Stimulated activated naive CD4-positive, alpha-beta T cell (primary cell): ENCODE data around the gene RAD18.

ENCODE experiments used
- DNase-seq, 6 experiments: peaks; one replicate each; lab custom pipeline; 2025; lab: John Stamatoyannopoulos, UW

RAD18 gene

DNA sequence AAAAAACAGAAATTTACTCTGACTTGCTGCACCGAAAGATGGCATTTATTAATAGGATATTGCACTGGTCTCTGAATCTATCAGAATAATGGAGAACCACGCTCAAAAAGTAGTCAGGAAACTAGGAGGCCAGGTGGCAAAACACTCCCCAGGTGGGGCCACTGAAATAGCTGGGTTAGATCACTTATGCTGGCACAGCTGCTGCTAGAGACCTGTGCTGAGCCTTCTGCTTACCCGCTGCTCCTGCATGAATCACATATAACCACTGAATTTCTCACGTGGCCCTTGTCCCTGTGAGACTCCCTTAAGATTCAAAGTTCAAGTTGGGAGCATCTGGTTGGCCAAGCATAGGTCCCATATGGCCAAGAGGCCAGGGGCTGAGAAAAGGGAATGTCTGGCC is 127.9 kb downstream of the RAD18 start:
- no peak for DNase-seq

DNA sequence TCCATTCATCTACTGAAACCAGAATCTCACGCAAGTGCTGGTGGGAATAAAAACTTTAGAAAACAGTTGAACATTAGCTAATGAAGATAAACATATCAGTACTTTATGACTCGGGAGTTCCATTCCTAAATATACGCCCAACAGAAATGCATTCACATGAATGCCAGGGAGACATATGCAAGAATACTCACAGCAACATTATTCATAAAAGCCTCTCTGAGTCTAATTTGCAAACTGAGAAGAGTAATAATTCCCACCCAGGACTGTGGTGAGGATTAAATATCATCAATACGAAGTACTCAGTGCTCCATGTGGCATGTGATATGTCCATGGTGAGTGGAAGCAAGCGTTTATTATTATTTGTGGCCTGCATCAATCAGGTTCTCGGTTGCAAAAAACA is 128.3 kb downstream of the RAD18 start:
- DNase-seq = no peak

DNA sequence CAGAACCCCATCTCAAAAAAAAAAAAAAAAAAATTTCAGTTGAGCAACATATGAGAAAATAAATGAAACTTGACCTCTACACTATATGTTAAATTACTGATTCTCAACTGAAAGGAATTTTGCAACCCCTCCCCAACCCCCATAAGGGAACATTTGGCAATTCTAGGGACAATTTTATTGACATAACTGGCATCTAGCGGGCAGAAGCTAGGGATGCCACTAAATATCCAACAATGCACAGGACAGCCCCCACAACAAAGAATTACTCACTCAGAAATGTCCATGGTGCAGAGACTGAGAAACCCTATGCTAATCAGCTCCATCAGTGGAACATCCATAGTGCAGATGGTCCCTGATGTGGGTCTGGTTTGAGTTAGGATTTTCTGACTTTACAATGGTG is 135.6 kb downstream of the RAD18 start:
- no peak for DNase-seq
